22Rv1 (cell line): ENCODE measurements around the gene FANCM.
A peak's percentile ranks its signal among the peaks of the same experiment; 100 is the strongest.

ENCODE experiments used
- H3K27ac ChIP-seq: fragments of 450-650 bp; 2 replicates; pipeline ENCODE4 v1.5.1; 2017
- ZFX ChIP-seq: fragments of 450-650 bp; IDR thresholded peaks from 2 replicates; pipeline ENCODE4 v1.6.1; 2017; ENCODE audit warnings: antibody characterized with exemption, borderline replicate concordance
- TF ChIP-seq, protein P1 (sequence below): fragments of 450-650 bp; IDR thresholded peaks from 2 replicates; pipeline ENCODE4 v1.5.1; 2017; ENCODE audit warnings: mild to moderate bottlenecking

FANCM gene, protein sequence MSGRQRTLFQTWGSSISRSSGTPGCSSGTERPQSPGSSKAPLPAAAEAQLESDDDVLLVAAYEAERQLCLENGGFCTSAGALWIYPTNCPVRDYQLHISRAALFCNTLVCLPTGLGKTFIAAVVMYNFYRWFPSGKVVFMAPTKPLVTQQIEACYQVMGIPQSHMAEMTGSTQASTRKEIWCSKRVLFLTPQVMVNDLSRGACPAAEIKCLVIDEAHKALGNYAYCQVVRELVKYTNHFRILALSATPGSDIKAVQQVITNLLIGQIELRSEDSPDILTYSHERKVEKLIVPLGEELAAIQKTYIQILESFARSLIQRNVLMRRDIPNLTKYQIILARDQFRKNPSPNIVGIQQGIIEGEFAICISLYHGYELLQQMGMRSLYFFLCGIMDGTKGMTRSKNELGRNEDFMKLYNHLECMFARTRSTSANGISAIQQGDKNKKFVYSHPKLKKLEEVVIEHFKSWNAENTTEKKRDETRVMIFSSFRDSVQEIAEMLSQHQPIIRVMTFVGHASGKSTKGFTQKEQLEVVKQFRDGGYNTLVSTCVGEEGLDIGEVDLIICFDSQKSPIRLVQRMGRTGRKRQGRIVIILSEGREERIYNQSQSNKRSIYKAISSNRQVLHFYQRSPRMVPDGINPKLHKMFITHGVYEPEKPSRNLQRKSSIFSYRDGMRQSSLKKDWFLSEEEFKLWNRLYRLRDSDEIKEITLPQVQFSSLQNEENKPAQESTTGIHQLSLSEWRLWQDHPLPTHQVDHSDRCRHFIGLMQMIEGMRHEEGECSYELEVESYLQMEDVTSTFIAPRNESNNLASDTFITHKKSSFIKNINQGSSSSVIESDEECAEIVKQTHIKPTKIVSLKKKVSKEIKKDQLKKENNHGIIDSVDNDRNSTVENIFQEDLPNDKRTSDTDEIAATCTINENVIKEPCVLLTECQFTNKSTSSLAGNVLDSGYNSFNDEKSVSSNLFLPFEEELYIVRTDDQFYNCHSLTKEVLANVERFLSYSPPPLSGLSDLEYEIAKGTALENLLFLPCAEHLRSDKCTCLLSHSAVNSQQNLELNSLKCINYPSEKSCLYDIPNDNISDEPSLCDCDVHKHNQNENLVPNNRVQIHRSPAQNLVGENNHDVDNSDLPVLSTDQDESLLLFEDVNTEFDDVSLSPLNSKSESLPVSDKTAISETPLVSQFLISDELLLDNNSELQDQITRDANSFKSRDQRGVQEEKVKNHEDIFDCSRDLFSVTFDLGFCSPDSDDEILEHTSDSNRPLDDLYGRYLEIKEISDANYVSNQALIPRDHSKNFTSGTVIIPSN (N-terminal part only)

DNA sequence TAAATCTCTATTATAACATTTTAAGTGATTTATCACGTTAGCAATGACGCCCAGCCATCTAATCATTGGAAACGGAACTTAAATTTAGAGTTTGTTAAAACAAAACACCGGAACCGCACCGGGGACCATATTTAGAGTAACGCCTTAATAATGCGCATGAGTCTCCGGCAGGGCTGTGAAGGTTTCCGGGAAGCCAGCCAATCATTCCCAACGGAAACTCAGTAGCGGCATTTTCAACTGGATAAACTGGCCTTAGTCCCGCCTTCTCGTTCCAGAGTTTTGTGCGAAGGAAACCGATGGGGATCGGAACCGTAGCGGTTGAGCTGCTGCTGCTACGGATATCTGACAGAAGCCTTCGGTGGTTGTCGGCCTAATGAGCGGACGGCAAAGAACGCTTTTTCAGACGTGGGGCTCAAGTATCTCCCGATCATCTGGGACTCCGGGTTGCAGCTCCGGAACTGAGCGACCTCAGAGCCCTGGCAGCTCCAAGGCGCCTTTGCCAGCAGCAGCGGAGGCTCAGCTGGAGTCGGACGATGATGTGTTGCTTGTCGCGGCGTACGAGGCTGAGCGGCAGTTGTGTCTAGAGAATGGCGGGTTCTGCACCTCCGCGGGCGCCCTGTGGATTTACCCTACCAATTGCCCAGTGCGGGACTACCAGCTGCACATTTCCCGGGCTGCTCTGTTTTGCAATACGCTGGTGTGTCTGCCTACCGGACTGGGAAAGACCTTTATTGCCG lies at the start of gene FANCM:
Gene FANCM (plus strand): TSS at position 272 of the 737 bp plus-strand sequence. CDS start 102 bp downstream, at position 374.
- TF ChIP-seq, protein P1, sequence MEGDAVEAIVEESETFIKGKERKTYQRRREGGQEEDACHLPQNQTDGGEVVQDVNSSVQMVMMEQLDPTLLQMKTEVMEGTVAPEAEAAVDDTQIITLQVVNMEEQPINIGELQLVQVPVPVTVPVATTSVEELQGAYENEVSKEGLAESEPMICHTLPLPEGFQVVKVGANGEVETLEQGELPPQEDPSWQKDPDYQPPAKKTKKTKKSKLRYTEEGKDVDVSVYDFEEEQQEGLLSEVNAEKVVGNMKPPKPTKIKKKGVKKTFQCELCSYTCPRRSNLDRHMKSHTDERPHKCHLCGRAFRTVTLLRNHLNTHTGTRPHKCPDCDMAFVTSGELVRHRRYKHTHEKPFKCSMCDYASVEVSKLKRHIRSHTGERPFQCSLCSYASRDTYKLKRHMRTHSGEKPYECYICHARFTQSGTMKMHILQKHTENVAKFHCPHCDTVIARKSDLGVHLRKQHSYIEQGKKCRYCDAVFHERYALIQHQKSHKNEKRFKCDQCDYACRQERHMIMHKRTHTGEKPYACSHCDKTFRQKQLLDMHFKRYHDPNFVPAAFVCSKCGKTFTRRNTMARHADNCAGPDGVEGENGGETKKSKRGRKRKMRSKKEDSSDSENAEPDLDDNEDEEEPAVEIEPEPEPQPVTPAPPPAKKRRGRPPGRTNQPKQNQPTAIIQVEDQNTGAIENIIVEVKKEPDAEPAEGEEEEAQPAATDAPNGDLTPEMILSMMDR, result no peak
- TF ChIP-seq ZFX, result no peak
- H3K27ac ChIP-seq, result peak within 1 kb of the TSS; percentile 89

DNA sequence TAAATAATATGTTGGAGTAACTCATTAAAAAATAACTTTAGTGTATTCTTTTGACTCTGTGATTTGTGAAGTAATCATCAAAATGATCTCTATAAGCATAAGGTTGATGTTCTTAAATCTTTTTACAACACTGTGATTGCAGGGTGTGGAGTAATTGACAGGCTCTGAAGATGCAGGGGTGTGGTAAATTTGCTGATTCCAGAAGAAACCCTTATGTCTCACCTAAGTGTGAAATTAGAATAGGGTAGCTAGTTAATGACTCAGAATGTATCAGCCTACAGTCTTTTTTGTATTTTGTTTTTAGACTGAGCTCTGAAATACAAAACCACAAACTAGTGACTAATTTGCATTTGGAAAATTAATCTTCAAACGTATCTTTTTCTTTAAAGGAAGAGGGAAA lies 45.9 kb upstream of the FANCM start:
- H3K27ac ChIP-seq, result no peak overlapping the region
- TF ChIP-seq, protein P1, result no peak
- TF ChIP-seq ZFX, result no peak

DNA sequence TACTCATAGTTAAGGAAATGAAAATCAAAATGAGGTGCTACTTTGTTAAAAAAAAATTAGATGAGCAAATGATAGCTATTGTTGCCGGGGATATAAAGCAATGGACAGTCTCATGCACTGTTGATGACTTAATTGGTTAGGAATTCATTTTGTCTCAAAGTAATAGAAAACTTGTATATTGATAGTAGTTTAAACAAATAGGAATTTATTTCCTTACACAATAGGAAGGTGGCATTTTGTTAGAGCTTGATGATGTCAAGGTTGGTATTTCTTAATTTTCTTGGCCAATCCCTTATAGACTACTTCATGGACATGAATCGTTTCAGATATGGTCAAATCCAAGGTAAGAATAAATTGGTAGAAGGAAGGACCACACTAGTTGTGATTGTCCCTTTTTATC lies 44.0 kb upstream of the FANCM start:
- H3K27ac ChIP-seq, result no peak overlapping the region
- TF ChIP-seq ZFX, result no peak
- TF ChIP-seq, protein P1, result no peak

DNA sequence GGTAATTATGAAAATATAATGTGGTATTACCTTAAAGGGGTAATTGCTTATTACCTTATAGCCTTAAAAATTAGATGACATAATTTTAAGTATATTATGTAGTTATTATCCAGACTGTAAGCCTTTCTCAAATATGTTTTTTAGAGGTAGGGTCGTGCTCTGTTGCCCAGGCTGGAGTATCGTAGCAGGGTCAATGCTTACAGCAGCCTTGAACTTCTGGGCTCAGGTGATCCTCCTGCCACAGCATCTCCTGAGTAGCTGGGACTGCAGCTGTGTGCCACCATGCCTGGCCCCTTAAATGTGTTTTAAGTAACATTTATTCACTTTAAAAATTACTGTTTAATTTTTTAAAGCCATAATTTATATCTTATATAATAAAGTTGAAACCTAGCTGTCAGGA lies 41.5 kb upstream of the FANCM start:
- no peak overlapping the region for H3K27ac ChIP-seq
- TF ChIP-seq ZFX, result no peak
- TF ChIP-seq, protein P1, result no peak

DNA sequence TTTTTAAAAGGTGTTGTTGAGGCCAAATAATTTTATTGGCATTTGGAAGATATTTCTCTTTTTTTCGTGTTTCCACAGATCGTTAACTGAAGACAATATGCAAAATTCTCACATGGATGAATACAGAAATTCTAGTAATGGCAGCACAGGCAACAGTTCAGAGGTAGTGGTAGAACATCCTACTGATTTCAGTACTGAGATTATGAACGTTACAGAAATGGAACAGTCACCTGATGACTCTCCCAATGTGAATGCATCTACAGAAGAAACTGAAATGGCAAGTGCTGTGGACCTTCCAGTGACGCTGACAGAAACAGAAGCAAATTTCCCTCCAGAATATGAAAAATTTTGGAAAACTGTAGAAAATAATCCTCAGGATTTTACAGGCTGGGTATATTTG lies 40.6 kb upstream of the FANCM start:
- no peak for TF ChIP-seq ZFX
- TF ChIP-seq, protein P1, result no peak
- no peak overlapping the region for H3K27ac ChIP-seq

DNA sequence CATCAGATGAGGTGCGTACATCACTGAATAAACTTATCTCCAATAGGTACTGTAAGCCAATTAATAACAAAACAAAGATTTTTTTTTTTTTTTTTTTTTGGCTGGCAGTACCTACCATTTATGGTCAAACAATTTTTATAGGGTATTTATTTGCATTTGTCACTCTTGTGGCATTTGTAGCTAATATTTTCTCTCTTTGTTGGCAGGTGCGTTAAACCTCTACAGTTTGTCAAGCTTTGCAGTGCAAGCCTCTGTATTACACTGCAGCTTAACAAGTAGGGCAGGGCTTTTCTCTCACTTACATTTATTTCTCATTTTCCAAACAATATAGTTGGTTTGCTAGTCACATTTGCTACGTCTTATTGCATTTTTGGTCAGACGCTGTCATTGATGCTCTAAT lies 39.5 kb upstream of the FANCM start:
- H3K27ac ChIP-seq, result no peak overlapping the region; the same call in 1 of the 2 replicates
- TF ChIP-seq, protein P1, result no peak
- no peak for TF ChIP-seq ZFX
